ENCODE results near the gene PDE11A.

Gene PDE11A

DNA sequence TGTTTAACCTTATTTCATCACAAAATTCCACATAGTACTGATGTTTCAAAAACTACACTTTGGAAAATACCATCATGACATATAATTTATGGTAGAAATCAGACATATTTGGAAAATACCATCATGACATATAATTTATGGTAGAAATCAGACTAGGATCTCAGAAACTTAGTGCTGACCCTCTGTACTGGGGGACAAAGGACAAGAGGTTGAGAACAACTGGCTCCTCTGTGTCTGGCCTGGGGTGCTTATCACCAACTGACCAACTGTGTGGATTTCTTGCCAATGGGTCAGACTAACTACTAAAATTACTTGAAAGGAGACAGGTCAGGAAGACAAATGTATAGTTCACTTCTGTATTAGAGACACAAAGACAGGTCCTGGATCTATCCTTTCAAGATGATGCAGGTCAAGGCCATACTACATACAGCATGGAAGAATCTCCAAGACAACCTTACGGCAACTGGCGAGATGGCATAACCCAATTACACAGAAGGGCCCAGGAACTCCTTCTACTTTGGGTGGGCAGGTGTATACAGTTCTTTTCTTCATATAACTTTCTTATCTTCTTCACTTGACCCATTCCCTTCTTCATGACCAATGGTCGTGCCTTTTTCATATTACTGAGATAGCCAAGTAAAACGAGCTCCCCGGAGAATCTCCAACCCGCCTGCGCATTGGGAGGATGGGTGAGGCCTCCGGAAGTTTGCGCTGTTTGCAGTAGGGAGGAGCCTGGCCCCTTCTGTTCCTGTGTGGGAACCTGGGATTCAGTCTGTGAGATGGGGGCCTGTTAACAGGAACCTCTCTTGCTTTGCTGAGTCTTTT is 389.5 kb downstream of the PDE11A start:
- no peak for DNase-seq

DNA sequence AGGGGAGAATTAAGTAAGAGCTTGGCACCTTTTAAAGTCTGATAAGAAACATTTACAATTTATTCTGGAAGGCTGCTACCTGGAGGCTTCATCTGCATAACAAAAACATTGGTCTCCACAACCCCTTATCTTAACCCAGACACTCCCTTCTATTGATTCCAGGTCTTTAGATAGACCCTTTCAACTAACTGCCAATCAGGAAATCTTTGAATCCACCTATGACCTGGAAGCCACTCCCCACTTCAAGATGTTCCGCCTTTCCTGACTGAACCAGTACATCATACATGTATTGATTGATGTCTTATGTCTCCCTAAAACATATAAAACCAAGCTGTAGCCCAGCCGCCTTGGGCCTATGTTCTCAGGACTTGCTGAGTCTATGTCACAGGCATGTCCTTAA is 390.6 kb downstream of the PDE11A start:
- no peak for DNase-seq

DNA sequence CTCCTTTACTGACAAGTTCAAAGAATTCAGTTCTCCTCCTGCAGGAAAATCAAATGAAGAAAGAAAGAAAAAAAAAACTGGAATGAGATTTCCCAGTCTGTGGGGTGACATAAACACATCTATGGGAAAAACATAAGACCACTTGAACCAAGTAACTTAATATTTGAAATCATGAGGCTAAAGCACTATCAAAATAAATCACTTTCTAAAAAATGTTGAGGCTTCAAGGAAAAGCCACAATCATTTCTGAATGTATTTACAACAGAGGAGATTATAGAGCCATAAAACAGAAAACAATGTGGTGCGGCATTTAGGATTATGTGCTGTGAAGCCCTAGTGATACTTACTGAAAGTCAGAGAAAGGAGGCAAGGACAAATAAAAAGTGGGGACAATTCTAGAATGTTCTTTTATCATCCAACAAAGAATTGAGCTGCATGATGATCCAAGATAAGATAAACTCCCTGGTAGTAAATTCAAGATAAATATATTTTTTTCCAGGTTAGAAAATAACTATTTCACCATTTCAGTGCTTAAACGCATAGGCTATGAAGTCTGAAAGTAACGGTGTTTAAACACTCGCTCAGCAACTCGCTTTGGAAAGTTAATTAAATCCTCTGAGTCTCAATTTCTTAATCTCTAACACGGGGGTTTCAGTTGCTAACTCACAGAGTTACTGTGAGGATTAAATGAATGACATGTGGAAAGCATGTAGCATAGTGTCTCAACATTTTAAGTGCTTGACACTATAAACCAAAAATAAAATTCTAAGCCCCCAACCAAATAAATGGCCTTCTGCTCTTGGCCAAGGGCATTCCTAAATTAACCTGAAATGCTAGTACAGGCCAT is 391.5 kb downstream of the PDE11A start:
- no peak for DNase-seq

DNA sequence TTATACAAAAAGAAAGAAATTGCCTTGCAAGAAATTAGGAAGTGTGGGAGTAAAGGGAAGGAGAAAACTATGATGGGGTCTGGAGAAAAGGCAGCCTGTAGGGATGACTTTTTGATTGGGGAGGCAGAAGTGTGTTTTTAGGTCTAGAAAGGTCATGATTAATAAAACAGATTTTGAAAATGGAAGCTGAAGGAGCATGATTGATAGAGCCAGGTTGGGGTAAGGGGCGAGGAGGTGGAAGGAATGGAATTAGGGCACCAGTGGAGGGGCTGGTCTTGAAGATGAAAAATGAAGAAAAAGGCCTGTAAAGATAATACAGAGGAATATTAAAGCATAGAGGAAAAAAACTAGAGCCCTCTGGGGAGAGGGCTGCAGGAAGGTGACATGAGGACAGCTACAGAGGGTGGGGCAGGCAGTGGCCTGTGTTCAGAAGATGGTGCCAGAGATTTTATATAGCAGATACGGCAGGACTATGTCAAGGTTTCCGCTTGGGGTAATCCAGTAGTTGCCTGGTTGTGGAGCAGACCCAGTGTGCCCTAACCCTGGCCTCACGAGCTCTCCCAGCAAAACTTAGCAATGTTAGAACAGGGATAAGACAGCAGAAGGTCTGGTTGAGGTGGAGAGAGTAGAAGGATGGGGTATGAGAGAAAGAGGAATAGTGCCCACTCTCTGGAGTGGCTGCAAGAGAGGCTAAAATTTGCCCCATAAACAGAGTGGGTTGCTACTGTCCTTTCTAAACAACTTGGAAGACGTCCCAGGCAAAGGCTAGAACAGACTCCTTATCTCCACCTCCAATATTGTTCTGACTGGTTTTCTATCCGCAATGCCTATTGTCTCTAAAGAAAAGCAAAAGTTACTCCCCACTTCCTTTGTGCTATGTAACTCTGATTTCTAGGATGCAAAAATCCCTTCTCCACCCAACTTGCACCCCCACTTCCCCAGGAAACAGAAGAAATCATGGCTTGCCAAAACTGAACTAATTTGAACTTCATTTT is 392.7 kb downstream of the PDE11A start:
- DNase-seq: peak; percentile 83

DNA sequence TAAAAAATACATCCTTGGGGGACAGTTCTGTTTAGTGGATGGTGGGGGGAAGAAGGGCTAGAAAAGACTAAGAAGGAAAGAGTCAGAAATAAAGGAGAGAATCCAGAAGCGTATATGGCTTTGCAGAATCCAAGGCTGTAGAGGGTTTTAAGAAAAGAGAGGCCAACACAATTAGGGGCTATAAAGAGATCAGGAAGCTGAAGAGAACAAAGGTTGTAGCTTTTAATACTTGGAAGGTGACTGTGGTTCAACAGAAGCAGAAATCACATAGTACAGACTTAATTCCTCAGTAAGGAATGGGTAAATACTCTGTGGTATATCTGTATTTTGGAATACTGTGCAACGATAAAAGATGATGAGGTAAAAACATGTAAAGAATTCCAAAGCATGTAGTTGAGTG is 393.6 kb downstream of the PDE11A start:
- DNase-seq: no peak

DNA sequence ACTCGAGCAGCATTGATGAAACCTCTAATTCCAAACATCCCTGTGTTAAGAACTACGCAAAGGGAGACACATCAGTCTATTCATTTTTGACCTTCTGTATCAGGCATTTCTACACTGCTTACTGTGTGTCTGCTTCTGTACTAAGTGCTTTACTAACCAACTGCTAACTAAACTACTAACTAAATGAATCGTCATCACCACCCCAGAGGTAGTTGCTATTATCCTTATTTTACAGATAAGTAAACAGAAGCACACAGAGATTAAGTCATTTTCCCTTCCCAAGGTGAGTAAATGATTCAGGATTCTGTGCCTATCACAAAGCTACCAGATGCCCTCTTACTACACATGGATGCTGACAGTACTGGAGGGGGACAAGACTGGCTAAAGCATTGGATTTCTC is 395.9 kb downstream of the PDE11A start:
- DNase-seq: no peak

DNA sequence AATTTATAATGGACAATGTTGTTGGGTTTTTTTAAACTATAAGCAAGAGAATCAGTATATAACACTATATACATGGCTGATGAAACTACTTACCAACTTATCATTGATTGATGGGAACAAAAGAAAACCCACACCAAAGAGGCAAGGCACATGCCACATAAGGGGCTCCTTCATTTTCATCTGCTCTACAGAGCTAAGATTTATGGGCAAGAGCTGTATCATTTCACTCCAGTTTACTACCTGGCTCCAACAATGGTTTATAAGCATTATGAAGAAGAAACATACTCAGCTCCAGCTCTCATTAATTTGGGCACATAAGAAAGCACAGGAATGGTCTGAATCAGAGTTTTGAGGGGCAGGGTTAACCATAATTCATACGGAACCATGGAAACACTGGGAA is 396.8 kb downstream of the PDE11A start:
- DNase-seq: no peak

DNA sequence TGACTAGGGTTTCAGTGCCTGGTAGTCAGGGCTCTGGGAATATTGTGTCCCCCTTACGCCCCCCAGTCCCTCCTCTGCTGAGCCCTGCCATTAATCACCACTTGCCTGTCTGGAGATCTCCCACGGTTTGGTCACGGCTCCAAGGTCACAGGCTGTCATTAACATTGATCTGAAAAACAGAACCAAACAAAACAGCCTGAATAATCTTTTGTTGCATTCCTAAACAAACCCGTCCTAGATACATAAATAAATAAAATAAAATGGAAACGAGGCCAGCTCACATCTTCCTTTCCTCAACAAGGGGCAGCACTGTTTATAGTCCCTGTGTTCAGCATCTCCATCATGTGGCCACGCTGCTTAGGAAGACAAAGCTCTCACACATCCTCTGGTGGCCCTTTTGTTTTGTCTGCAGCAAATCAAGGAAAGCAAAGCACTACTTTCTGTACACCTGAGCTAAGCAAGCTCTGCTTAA is 397.2 kb downstream of the PDE11A start:
- DNase-seq: no peak

DNA sequence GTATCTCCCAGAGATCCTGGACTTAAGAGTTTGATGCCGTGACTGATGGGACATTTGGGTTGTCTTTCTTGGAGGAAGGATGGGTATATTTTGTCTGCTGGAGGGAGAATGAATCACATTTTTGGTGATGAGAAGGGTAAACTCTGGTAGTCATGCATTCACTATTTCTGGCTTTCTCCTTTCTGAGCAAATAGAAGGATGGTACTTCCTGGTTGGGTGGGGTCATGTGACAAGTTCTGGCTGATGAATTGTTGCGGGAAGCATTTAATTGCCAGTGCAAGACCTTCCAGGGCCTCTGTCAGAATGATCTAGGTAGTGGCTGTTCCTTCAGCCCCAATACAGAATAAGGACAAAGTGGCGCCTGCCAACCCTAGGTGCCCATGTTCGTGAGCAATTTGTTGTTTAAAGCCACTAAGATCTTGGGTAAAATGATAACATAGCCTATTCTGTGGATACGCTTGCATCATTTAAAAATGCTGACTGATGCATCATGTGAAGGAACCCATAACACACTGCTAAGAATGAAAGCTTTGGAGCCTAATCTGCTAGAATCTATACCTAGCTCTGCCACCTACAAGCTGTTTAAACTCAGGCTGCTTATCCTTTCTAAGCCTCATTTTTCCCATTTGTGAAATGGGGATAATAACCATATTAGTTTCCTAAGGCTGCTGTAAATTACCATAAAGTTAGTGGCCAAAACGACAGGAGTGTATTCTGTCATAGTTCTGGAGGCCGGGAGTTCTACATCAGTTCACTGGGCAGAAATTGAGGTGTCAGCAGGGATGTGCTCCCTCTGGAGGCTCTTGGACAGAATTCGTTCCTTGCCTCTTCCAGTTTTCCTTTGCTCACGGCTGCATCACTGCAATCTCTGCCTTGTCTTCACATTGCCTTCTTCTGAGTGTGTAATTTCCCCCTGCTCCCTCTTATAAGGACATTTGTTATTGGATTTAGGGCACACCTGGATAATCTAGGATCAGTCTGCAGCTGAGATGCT is 398.7 kb downstream of the PDE11A start:
- no peak for DNase-seq

DNA sequence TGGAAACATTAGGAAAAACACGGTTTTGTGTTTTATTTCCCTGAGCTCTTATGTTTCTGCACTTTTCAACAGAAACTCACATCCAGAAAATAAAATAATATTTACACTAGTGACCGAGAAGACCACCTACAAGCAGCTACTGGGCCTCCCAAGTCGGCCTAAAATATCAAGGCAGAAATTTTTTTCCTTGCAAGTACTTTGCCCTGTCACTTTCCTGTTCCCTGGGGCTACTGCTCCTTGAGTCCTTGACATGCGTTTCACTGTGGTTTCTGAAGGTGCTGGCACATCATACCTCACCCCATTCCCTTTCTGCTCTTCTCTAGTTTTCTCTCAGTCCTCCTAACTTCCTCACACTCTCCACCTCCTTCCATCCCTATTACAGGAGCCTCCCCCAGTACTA is 400.9 kb downstream of the PDE11A start:
- DNase-seq: no peak

DNA sequence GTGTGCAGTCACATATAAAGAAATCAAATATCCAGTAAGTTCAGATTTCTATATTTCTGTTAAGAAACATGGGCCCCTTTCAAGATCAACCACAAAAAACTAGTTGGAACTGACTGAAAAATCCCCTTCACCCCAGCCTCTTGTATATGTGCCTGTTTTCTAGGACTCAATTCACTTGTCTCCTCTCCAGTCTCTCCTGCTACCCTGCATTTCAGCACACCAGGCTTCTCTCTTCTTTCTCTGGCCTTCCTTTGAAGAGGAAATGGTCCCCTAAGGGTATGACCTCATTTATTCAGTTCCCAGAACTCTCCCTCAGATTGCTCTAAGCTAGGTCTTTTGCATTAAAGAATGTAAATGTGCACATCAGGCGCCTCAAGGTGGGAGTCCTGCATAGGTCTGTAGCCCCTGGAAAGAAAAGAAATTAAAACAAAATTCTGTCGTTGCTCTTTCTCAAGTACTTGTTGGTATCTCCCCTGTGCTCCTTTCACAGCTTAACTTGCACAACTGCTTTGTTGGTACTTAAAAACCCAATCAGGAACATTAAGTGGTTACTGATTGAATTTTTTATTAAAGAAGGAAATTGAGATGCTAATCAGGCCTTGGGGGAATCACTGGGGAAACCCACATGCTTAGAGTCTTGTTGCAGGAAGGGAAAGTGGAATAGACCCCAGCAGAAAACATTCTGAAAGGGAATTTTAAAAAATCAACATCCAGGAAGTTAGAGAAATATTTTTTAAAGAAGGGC is 401.6 kb downstream of the PDE11A start:
- no peak for DNase-seq

DNA sequence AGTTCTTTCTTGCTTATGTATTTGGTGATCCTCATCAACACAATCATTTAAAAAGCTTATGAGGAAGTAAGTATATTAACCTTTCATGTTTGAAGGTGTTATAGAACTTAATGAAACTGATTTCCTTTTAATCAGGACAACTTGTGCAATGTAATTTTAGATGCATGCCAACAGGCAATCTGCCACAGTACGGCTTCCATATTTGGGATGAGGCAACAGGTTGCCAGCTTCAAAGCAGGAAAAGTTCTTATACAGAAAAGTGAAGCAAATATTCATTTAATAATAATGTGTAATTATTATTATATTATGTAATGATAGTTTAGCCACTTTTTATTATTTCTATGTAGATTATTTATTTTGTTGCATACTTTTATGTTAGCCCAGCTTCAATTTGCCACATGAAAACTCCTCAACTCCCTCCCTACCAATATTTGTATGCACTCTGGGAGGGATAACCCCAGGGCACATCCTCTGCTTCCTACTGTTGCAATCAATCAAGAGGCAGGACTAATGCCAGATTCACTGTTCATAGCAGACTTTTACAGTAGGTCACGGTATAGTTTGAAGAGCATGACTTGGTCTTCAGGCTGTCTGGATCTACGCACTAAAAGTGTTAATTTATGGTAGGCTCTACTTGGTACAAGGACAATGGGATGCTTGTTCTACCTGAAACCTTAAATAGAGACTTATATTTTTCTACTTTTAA is 402.8 kb downstream of the PDE11A start:
- DNase-seq: no peak

DNA sequence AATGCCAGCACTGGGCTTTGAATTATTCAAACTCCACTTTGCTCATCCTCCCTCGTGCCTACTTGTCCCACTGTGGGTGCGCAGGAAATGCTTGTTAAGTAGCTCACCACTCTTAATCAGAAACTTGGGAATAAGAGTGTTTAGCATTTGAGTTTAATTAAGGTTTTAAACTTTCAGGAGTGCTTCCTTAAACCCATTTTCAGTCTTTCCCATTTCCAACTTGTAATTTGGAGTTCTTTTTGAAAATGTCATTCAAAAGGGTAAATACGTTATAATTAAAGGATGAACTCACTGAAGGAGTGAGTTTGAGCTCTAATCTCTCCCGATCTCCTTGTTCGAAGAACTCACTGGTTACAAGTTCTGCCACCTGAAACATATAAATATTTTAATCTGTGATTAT is 403.4 kb downstream of the PDE11A start:
- no peak for DNase-seq

DNA sequence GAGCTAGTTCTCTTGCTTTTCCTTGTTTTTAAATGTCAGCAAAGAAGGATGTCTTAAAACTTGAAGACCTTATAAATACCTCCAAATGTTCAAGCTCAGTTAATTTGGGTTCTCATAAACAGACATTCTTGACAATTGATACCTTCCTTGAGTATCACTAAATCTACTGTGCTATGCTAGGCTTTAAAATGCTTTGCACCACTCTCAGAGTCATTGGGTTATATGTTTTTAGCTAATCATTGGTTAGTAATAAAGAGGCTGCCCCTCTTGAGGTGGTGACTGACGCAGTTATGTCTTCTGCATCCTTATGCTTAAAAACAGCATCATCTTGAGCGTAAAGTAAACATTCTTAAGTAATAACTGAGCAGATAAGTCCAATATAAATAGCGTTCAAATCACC is 404.0 kb downstream of the PDE11A start:
- DNase-seq: no peak

DNA sequence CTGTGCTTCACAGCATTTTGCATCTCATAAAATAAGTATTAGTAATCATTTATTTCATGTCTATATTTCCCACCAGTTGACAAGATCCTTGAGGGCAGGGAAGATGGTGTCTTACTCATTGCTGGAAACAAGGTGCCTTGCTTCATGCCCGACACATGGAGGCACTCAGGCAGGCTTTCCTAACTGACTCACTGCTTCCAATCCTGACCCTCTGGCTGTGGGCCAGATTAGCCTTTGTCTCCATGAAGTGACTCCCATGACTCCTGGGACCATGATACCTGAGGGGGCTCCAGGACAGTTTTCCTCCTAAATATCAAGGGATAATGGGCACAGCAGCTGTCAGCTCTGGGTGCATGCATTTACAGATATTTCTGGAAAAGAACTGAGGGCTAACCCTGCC is 405.0 kb downstream of the PDE11A start:
- DNase-seq: no peak

DNA sequence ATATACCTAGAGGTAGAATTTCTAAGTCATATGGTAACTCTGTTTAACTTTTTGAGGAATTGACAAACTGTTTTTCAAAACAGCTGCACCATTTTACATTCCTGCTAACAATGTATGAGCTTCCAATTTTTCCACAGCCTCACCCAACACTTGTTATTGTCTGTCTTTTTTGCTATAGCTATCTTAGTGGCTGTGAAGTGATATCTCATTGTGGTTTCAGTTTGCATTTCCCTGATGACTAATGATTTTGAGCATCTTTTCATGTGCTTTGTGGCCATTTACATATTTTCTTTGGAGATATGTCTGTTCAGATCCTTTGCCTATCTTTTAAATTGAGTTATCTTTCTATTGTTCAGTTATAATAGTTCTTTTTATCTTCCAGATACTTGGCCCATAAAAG is 406.2 kb downstream of the PDE11A start:
- peak; percentile 74 for DNase-seq

DNA sequence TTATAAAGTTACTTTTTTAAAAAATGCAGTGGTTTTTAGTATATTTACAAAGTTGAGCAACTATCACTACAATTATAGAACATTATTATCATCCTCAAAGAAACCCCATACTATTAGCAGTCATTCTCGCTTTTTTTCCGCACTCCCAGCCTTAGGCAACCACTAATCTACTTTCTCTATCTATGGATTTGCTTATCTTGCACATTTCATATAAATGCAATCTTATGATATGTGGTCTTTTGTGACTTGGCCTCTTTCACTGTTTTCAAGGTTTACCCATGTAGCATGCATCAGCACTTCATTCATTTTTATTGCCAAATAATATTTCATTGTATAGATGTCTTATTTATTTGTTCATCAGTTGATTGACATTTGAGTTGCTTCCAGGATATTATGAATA is 406.6 kb downstream of the PDE11A start:
- DNase-seq: no peak

DNA sequence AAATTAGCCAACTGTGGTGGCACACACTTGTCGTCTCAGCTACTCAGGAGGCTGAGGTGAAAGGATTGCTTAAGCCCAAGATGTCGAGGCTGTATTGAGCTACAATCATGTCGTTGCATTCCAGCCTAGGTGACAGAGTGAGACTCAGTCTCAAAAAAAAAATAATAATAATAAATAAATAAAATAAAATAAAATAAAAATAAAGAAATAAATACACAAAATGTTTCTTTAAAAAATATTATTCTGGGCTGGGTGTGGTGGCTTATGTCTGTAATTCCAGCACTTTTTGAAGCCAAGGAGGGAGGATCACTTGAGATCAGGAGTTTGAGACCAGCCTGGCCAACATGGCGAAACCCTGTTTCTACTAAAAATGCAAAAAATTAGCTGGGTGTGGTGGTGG is 407.2 kb downstream of the PDE11A start:
- no peak for DNase-seq

DNA sequence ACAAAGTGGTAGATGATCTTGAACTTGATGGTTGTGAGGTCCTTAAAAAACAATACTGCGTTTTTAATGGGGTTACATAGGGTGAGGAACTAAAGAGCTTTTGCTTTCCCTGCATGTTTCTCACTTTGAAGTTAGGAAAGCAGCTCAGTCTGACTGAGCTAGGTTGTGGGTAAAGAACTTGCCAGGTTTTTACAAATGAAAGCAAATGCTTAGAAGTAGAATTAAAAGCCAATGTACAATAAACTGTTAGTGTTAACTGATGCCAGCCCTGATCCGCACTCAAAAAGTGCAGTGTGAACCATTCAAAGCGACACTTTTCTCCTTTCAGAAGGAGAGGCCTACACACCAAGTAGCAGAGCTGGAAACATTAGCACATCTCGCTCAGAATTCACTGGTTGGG is 409.7 kb downstream of the PDE11A start:
- DNase-seq: no peak

DNA sequence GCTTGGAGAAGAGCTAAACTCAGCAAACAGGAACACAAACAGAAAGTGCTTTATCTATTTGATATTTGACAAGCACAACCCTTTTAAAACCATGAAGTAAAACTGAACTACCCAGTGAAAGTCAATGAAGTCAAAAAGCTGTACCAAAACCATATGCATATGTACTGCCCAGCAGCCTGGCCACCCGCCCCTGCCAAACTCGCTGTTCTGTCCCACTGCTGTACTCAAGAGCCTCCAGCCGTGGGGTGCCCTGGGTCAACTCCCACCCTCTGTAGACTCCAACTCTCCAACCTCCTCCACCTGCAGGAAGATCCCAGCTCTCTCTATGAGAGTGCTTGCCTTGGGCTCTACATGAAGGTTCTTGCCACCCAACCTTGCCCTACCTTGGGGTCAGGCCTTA is 411.8 kb downstream of the PDE11A start:
- no peak for DNase-seq

Data from hematopoietic multipotent progenitor cell treated with erythropoietin and hydrocortisone succinate and interleukin-3 and kit ligand, for 6 days (in vitro differentiated cells).